NK-92 treated with Interleukin-12 subunit alpha and Interleukin-12 subunit beta, amount 100 ng/mL, for 24 hours (cell line): Measurements from ENCODE around the gene SPECC1.
"Not testable (repeated sequence)": the region's sequence is repeated elsewhere in the genome, so short reads cannot be mapped to it uniquely, and the experiment has no call there.

Experiments used
- DNase-seq: peaks from one replicate; lab custom pipeline; 2025; lab: John Stamatoyannopoulos, UW

SPECC1 gene

DNA sequence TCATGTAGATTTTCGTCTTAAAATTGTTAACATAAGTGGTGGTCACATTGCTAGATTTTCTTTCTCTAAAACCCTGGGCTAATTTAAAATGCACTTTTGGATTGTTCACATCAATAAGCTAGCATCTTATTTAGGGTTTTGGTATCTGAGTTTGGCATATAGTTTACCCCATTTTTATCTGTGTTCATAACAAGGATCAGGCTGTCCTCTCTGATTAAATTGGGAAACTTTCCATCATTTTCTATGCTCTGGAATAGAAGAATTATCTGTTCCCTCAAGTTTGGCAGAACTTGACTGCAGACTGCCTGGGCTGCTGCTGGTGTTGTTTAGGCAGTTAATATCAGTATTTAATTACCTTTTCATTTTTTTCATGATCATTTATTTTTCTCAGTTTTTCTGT lies 1.8 kb downstream of the SPECC1 start:
- no peak for DNase-seq

DNA sequence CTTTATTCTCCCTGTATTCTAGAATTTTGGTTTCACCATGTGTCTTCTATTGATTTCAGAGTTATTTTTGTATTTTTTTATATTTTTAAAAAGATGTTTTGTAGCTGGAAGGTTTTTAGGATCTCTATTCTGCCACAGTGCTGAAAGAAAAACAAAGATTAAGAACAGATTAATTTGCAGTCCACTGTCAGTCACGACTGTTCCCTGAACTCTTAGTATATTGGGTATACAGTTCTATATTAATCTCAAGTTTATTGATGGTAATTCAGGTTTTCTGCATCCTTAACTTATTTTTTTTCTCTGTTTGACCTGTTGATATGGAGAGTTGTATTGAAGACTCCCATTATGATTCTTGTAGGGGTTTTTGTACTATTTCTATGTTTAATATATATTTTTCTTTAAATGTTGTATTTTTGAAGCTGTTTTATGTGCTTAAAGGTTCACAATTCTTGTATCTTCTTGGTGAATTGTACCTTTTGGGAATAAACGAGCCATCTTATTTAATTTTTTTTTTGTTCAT lies 2.9 kb downstream of the SPECC1 start:
- DNase-seq = no peak

DNA sequence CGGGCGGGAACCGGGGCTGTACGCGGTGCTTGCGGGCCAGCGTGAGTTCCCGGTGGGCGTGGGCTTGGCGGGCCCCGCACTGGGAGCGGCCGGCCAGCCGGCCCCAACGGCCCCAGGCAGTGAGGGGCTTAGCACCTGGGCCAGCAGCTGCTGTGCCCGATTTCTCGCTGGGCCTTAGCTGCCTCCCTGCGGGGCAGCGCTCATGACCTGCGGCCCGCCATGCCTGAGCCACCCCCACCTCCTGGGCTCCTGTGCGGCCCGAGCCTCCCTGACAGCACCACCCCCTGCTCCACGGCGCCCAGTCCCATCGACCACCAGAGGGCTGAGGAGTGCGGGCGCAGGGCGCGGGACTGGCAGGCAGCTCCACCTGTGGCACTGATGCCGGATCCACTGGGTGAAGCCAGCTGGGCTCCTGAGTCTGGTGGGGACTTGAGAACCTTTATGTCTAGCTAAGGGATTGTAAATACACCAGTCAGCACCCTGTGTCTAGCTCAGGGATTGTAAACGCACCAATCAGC lies 7.4 kb downstream of the SPECC1 start:
- DNase-seq = not testable (repeated sequence)

DNA sequence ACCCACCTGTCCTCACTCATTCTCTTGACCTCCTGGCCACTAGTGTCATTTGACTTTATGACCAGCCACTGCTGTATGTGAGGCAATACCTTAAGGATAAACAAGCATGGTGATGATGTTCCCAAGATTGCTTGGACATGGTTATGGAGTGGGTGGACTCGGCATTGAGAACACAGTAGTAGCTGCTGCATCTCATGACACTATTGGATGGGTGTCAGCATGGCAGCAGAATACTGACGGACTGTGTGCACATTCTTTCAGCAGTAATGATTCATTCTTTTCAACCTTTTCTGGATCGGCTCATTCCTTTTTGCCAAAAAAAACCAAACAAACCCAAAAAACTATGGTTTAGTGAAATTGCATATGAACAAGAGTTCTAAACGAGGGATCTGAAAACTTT lies 13.5 kb downstream of the SPECC1 start:
- DNase-seq = no peak

DNA sequence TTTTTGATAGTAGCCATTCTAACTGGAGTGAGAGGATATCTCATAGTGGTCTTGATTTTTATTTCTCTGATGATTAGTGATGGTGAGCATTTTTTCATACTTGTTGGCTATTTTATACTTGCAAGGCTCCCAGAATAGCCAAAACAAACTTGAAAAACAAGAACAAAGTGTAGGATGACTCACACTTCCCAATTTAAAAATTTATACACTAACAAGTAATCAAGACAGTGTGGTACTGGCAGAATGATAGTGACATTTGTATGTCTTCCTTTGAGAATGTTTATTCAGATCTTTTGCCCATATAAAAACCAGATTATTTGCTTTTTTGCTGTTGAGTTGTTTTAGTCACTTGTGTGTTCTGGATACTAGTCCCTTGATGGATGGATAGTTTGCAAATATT lies 17.8 kb downstream of the SPECC1 start:
- DNase-seq = no peak

DNA sequence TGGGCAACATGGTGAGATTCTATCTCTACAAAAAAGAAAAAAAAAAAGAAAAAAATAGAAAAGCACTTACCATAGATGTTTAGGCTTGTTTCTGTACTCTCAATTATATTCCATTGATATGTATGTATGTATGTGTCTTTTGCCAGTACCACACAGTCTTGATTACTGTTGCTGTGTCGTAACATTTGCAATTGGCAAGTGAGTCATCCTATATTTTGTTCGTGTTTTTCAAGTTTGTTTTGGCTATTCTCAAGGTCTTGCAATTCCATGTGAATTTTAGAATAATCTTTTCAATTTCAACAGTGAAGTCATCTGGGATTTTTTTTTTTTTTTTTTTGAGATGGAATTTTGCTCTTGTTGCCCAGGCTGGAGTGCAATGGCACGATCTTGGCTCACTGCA lies 19.3 kb downstream of the SPECC1 start:
- no peak for DNase-seq

DNA sequence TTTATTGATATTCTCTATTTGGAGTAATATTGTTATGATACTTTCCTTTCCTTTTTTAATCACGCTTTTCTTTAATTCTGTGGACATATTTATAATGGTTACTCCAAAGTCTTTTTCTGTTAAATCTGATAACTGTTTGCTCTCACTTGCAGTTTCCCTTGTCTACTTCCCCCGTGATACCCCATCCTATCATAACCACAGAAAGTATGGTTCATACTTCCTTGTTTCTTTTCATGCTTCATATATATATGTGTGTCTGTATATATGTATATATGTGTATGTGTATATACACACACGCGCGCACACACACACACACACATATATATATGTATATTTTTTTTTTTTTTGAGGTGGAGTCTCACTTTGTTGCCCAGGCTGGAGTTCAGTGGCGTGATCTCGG lies 23.5 kb downstream of the SPECC1 start:
- DNase-seq = no peak

DNA sequence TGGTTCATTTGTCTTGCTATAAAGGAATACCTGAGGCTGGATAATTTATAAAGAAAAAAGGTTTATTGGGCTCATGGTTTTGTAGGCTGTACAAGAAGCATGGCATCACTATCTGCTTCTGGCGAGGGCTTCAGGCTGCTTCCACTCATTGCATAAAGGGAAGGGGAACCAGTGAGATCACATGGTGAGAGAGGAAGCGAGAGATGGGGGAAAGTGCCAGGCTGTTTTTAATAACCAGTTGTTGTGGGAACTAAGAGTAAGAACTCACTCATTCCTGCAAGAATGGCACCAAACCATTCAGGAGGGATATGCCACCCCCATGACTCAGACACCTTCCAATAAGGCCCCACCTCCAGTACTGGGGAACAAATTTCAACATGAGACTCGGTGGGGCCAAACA lies 24.3 kb downstream of the SPECC1 start:
- DNase-seq = no peak

DNA sequence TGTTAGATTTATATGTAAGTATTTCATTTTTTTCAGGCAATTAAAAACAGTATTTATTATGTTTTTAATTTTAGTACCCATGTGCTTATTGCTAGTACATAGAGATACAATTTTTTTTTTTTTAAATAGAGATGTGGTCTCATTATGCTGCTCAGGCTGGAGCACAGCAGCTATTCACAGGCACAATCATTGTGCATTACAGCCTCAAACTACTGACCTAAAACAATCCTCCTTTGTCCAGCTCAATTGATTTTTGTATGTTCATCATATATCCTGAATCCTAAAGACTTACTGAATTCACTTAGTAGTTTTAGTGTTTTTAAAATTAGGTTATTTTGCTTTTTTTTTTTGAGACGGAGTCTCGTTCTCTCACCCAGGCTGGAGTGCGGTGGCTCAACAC lies 26.3 kb downstream of the SPECC1 start:
- DNase-seq = no peak

DNA sequence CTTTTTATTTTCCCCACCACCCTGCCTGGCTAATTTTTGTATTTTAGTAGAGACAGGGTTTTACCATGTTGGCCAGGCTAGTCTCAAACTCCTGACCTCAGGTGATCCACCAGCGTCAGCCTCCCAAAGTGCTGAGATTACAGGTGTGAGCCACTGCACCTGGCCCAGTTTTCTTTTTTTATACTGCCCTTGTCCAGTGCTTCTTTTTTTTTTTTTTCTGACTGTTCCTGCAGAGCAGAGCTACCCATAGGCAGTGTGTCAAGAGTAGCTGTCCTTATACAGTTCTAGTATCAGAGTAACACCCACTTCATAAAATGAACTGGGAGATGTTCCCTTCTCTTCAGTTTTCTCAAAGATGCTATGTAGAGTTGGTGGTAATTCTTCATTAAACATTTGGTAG lies 28.1 kb downstream of the SPECC1 start:
- DNase-seq = not testable (repeated sequence)

DNA sequence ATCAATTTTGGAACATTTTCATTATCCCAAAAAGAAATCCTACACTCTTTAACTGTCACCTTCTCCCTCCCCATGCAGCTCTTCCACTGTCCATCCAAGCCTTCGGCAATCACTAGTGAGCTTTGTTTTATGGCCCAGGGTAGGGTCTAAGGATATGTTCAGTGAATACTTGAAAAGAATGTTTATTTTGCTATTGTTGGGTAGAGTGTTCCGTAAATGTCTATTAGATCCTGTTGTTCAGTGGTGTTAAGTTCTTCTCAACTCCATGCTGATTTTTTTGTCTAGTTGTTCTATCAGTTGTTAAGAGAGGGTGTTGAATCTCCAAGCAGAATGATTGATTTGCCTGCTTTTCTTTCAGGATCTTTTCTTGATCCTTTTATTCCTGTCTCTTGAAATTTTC lies 29.9 kb downstream of the SPECC1 start:
- no peak for DNase-seq

DNA sequence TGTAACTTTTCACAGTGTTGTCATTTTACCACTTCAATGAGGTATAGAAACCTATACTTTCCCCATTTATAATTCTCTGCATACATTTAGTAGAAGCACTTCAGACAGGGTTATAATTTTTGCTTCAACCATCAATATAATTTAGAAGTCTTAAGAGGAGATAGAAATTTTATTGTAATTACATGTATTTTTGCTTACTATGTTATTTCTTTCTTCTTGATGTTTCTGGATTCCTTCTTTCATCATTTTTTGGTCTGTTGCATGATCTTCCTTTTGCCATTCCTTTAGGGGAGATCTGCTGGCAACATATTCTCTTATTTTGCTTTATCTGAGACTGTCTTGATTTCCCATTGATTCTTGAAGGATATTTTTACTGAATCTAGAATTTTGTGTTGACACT lies 31.1 kb downstream of the SPECC1 start:
- no peak for DNase-seq

DNA sequence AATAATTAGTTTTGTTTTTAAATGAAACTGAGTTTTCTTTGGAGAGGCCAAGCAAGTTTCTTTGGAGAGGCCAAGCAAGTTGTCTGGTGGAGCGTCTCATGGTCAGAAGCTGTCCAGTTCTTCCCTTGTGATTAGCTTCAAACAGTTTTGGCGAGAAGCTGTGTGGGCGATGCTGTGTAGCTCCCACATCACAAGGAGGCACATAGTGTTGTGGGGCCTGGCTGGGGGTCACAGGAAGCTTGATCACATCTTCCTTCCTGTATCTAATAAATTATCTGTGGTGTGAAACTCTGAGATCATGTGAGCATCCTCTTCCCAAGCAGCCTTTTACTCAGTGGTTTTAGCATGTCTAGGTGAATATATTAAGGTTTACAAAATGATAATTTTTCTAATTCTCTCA lies 33.9 kb downstream of the SPECC1 start:
- DNase-seq = no peak

DNA sequence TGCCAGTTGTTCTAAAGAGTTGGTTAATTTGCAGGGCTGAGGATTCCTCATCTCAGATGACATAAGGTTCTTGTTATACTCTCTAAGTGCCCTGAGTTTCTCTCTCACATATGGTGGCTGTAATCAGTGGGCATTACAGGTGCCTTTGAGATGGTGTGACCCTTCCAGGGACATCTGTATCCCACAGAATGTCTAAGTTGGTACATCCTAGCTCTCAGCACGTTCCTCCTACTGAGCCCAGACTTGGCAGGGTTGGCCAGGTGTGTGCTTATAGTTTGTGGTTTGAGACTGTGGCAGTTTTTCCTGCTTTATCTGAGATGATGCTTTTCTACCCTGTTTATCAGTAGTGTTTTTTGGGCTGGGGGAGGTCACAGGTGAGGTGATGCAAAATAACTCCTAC lies 36.3 kb downstream of the SPECC1 start:
- no peak for DNase-seq

DNA sequence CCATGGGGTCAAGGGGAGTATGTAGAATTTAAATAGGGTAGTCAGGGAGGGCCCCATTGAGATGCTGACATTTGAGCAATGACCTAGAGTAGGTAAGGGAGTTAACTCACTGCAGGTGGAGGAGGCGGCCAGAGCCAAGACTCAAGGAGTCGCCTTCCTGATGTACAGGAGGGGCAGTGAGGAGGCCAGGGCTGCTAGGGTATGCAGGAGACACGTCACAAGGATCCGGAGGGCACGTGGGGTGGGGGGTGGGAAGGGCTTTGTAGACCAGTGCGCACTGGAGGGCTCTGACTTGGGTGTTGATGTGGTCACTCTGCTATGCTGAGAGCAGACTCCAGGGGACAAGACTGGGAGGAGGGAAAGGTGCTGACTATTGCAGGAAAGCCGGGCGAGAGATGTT lies 37.5 kb downstream of the SPECC1 start:
- no peak for DNase-seq

DNA sequence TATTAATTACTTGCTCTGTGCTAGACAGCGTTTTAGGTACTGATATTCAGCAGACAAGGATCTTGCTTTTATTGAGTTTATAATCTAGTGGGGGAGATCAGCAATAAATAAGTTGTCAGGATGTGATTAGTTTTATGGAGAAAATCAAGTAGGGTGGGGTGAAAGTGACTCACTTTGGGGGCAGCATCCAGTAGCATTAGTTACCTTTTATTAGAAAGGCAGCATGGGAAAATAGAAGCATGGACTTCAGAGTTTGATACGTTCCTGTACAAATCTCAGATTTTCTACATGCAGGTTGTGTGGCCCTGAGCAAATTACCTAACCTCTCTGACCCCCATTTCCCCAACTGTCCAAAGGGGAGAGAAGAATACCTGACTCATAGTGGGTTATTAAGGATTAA lies 42.5 kb downstream of the SPECC1 start:
- DNase-seq = no peak

DNA sequence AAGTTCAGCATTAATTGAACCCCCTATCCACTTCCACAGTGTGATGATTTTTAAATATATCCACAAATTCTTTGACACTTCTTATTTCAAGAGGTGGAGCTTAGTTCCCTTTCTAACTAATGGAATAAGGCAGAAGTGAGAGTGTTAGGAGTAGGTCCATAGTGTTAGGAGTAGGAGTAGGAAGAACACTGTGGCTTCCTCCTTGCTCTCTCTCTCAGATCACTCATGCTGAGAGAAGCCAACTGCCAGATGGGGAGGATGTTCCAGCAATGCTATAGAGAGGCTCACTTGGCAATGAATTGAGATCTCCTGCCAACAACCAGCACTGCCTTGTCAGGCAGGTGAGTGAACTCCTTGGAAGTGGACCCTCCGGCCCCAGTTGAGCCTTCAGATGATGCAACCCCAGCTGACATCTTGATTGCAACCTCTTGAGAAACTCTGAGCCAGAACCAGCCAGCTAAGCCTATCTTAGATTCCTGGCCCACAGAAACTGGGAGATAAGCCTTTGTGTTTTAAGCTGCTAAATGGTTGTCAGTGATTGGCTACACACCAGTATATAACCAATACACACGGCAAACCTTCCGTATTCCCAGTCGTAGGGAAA lies 44.3 kb downstream of the SPECC1 start:
- DNase-seq = no peak

DNA sequence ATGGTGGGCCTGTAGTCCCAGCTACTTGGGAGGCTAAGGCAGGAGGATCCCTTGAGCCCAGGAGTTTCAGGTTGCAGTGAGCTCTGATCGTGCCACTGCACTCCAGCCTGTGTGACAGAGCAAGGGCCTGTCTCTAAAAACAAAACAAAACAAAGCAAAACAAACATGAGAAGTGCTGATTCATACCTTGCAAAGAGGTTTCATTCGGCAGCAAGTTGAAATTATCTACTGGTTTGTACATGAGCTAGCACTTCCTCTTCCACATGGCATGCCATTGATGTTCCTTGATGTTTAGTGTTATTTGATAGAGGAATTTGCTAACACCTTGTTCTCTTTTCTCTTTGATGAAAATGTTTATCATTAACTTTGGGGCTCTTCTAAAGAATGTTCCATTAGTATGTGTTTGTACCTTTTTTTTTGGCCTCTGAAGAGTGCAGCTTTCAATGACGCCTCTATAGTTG lies 50.6 kb downstream of the SPECC1 start:
- no peak for DNase-seq

DNA sequence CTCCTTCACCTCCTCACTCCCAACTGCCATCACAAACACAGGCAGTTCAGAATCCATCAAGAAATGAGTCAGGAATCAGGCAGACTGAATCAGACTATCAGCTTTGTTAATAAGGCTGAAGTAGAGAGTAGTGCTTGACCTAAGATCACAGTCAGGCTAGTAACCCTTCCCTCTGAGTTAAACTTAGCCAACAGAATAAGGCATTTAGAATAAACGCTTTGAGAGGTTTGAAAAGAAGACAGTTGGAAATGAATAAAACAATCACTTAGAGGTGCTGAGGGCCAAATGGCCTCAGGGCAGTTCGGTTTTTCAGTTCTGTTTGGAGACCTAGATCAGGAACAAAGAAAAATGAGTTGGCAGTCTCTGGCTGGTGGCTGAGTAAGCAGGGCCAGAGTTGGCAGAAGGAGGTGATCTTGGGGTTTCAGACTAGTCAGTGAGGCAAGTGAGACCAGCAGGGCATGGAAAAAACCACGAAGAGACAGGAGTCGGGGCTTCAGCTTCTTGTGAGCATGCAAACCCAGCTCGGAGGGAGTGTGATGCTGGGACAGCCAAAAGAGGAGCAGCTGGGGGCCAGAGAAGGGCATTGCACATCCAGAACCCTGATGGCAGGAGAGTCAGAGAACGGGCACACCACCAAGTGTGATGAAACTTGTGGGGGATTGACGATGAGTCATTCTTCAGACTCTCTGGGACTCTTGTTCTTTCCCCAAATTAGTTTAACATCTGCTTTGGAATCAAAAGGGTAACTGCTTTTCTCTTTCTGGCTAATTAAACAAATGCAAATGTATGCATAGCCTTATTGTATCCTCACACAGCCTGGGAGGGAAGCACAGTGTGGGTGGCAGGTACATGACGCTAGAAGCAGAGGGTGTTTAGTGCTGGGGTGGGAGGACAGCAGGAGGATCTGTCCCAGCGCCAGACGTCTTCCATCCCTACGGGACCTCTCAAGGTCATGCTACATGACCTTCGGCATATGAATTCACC lies 54.8 kb downstream of the SPECC1 start:
- DNase-seq = no peak

DNA sequence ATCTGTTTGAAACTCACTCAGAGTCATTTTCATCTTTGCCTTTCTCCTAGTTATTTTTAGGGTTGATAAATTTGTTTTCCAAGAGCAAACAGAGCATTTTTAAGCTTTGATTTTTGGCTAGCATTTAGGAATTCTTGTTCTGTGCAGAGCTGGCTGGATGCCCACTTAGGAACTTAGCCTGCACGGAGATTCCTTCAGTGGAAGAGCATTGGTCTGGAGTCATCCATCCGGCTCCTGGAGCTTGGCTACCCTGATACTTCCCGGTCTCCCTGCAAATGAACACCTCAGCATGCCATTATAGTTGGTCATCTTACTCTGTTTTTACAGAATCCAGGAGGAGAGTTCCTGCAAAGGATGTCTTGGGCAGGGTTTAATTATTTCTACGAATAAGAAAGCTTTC lies 57.1 kb downstream of the SPECC1 start:
- DNase-seq = no peak

DNA sequence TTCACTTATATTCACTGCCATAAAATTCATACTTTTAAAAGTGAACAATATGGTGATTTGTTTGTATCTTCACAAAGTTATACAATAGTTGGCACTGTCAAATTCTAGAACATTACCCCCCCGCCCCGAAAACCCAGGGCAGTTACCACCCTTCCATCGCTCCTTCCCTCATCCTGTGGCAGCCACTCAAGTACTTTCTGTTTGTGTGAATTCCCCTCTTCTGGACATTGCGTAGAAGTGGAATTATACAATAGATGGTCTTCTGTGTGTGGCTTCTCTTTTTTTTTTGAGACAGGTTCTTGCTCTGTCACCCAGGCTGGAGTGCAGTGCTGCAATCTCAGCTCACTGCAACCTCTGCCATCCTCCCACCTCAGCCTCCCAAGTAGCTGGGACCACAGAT lies 58.6 kb downstream of the SPECC1 start:
- DNase-seq = no peak

DNA sequence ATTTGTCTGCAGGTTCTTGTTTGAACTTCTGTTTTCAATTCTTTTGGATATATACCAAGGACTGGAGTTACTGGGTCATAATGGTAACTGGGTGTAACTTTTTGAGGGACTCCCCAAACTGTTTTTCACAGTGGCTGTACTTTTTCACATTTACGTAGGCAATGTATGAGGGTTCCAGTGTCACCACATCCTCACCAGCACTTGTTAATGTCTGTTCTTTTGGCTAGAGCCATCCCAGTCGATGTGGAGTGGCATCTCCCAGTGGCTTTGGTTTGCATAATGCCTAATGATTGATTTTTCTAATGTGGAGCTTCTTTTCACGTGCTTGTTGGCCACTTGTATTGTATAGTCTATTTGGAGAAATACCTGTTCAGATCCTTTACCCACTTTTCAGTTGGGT lies 59.3 kb downstream of the SPECC1 start:
- DNase-seq = no peak
